GM18517 (cell line): ENCODE measurements around the gene CNMD.
"Not testable (repeated sequence)": the region's sequence is repeated elsewhere in the genome, so short reads cannot be mapped to it uniquely, and the experiment has no call there.

Experiments used
- ATAC-seq: cut with Tn5 transposase; IDR thresholded peaks from one replicate; pipeline ENCODE4 v1.9.1; 2021; ENCODE audit warnings: mild to moderate bottlenecking, moderate library complexity; ENCODE audit not compliant: unreplicated experiment

Gene CNMD

DNA sequence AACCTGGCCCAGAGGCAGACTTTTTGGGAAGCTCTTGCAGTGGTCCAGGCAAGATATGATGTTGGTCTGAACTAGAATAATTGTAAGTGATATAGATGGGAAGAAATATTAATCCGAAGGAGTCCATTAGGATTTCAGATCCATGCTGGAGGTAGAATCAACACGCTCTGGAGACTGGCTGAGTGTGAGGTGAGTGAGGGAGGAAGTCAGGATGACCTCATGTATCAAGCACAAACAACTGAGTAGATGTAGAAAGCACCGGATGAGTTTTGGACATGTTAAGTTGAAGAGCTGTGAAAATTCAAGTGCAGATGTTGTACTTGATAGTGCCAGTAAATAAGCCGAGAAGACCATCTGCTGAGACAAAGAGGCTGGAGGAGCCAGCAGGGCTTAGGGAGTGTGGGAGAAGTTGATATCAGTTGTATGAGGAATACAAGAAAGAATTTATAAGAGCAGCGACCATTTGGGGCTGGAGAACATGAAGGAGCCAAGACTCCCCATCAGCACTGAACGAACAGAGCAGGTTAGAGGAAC, 5.3 kb upstream of the CNMD start:
- ATAC-seq: no peak

DNA sequence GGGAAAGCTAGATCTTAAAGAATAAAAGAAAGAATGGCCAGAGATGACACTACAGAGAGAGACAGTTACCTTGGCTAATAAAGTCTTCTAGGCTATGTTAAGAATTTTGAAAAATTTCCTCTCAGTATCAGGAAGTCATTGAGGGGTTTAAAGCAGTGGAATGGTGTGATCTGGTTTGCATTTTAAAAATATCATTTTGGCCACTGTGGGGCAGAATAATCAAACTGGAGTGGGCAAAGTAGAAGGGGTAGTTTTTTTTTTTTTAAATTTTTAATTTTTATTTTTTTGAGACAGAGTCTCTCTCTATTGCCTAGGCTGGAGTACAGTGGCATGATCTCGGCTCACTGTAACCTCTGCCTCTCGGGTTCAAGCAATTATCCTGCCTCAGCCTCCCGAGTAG, 4.4 kb upstream of the CNMD start:
- no peak for ATAC-seq

DNA sequence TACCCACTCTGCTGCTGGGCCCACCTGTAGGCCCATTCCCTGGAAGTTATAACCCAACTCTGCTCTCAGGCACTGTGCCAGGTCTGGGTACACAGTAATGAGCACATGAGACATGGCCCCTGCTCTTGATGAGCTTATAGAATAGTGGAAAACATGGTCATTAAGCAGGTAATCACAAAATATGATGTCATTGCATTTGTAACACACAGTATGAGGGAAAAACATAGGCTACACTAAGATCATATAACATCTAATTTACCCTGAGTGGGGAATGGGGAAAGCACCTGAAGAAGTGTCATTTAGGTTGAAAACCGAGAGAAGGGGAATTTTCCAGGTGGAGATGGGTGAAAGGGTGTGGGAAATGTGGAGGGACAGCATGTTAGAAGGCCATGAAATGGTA, 3.9 kb upstream of the CNMD start:
- ATAC-seq: no peak

DNA sequence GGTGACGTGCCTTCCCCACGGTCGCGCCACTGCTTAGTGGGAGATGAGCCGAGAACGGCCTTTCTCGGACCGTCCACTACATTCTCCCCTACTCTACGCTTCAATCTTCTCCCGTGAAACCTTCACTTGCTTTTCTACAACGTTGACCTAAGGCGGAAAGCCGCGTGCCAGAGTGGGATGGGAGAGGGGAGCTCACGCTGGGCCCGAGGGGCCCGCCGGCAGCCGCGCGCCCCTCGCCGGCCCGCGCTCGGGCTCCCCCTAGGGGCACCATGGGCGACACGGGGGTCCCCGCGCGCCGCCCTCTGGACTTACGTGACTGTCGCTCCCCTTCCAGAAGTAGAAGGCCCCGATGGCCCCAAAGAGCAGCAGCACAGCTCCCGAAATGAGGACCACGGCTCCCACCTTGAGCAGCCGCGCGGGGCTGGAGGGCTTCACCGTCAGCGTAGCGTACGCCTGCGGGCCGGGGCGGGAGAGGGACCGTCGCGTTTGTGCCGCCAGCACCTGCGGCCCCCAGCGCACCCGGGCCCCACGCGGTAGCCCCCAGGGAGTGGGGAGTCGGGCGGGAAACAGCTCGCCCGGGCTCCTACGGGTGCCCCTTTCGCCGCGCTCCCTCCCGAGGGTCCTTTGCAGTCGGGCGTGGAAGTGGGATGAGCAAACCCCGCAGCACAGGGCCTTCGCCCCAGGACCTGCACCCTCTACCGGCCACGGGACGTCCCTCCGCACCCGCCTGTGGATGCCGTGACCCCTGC, 727 bp downstream of the CNMD start:
- no peak for ATAC-seq

DNA sequence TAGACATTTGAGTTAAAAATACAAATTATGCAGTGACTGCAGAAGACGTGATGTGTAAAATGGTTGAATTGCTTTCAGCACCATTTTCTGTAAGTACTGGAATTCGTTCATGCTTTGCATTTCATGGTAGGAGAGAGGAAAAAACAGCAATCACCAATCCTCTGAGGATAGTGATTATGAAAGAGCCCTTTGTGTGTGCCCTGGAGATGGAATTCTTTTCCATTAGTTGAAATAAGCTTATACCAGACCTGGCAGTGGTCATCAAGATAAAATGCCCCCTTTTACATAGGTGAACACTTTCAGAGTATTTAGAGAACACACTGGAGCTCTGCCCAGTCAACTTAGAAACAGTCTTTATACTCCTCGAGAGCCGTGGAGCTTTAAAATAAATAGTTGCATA, 1.7 kb downstream of the CNMD start:
- ATAC-seq: no peak

DNA sequence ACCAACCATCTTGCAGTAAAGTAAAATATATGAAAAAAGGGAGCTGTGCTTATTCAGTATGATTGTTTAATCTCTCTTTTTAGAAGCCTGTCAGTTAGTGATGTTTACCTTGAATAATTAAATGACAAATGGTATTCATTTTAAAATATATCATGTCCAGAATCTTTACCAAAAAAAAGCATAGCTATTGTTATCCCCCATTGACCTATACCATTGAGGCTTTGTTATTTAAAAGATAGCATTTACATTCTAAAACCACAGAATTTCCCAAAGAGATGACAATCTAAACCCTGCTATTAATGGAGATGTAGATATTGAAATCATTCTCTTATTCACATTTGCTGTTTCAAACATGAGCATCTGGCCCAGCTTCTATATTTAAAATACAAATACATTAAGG, 2.2 kb downstream of the CNMD start:
- ATAC-seq: no peak

DNA sequence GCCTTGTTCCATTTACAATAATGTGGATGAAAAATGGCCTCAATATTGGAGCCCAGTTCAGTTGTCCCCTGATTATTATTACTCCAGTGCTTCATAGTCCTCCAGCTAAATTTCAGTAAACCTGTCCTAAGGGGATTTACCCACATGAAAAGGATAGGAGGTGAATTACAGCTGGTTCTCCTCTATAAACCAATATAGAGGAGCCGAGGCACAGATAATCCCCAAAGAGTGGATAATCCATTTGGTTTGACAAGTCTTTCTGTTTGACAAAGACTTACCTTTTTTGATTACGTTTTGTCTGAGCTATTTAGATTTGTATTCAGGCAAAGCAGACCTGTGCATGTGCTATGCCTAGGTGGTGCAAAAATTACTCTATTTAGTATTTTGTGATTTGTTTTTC, 2.7 kb downstream of the CNMD start:
- no peak for ATAC-seq

DNA sequence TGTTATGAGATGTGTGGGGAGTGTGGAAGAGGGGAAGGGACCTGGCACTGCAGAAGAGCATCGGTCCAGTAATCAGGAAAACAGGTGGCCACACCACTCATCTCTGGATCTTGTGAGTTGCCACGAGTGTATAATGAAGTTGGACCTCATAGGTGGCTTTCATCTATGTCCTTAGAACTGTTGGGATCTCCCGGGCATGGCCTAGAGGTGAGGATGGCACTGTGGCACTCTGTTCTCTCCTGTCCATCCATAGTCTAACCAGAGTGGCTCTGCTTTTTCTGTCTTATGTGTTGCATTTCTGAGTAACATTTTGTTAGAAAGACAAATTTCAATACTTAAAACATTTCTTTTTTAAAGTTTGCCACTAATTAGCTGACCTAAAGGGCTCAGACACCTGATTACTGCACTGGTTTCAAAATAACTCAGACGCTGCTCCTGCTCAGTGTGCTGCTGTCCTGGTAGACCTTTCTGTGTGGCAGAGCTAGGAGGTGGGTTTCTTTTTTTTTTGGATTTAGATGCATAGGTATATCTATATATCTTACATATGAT, 5.5 kb downstream of the CNMD start:
- no peak for ATAC-seq

DNA sequence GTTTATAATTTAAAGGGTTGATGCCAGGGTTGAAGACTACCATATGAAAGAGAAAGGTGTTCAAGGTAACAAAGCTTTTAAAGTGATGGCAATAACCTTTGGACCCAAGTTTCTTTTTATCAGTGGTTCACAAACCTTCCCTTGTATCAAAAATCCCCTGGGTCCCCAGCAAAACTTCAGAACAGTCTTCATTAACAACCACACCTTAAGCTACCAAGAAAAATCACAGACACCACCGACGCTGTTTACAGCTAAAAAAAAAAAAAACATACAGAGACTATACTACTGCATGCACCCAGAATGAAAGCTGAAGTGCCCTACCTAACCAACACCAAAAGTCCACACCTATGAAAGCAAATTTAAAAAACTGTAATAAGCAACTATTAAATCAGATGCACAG, 13.4 kb downstream of the CNMD start:
- ATAC-seq: no peak

DNA sequence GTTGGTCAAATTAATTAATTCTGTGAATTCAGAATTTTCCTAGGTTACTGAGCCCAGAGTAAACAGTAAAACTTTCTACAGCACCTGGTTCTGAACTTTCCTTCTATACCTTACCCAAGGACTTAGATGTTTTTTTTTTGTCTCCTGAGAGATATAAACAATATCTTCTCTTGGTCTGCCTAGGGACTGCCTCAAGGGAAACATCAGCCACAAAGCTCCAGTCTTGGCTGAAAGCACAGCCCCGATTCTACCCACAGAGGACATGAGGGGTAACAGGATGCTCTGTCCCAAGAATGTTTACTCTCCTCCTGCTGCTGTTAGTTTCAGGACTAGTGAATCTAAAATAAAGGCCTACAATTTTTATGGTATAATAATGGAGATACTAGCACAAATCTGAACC, 14.3 kb downstream of the CNMD start:
- ATAC-seq: no peak

DNA sequence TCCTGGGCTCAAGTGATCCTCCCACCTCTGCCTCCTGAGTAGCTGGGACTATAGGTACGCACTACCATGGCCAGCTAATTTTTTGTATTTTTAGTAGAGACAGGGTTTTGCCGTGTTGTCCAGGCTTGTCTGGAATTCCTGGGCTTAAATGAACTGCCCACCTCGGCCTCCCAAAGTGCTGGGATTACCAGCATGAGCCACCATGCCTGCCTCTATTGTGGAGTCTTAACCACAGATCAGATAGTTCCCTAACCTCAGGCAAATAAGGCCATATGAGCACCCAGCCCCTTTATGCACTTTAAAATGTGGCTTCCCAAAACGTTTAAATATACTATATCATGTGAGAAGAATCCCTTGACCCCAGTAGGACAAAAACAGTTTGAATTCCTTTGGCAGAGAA, 16.4 kb downstream of the CNMD start:
- ATAC-seq: no peak

DNA sequence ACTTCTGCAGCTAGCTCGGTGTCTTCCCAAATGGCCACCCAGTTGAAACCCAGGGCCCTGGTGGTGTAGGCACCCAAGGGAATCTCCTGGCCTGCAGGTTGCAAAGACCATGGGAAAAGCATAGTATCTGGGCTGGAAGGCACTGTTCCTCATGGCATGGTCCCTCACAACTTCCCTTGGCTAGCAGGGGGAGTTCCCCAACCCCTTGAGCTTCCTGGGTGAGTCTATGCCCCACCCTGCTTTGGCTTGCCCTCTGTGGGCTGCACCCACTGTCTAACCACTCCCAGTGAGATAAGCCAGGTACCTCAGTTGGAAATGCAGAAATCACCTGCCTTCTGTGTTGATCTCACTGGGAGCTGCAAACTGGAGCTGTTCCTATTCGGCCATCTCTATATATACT, 18.3 kb downstream of the CNMD start:
- ATAC-seq: not testable (repeated sequence)

DNA sequence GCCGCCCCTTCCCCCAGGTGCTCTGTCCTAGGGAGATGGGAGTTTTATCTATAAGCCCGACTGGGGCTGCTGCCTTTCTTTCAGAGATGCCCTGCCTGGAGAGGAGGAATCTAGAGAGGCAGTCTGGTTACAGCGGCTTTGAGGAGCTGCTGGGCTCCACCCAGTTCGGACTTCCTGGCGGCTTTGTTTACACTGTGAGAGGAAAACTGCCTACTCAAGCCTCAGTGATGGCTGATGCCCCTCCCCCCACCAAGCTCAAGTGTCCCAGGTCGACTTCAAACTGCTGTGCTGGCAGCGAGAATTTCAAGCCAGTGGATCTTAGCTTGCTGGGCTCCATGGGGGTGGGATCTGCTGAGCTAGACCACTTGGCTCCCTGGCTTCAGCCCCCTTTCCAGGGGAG, 18.7 kb downstream of the CNMD start:
- not testable (repeated sequence) for ATAC-seq

DNA sequence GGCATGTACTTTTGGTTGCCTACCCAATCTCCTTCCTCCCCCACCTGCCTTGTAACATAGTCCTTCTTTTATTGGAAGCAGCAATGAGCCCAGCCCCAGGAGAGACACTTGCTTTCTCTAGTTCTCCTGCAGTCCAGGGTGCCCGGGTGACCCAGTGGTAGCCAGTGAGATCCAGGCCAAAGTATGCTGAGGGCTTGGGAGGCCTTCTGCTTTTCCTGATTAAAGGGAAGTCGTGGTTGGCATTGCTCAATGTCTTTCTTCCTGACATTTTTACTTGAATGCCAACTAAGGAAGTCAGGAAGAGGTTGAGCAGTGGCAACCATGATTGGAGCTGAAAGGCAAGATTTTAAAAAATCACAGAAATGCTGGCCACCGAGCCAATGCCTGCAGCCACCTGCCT, 25.7 kb downstream of the CNMD start:
- ATAC-seq: no peak

DNA sequence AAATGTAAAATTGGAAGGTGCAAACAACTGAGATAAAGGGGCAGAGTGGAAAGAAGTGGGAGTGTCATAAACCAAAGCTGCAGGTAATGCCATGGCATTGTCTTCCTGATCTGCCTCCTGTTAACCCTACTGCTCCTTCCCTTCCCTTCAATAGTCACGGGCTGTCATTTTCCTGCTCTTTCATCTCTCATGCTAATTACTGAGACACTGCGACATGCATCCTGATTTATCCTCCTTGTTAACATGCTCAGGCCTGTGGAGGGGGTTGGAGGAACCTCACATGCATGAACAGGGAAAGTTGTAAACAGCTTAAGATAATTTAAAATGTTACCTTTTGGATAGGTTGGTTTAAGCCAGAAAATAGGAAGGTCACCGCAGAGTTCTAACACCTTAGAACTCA, 27.2 kb downstream of the CNMD start:
- ATAC-seq: no peak

DNA sequence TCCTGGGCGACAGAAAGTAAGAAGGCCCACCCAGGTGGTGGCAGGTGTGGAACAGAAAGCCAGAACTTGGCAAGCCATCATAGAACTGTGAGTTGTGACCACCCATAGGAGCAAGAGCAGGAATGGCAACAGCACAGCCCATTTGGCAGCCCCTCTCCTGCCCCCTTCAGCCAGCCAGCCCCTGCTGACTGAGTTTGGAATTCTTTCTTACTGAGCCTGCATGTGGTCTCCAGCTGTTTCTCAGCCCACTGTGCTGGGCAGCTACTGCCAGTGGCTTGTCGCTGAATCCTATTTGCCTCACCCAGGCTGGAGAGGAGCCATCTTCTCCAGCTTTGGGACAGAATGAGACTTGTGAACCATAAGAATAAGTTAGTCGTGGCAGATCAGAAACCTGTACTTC, 28.3 kb downstream of the CNMD start:
- ATAC-seq: no peak

DNA sequence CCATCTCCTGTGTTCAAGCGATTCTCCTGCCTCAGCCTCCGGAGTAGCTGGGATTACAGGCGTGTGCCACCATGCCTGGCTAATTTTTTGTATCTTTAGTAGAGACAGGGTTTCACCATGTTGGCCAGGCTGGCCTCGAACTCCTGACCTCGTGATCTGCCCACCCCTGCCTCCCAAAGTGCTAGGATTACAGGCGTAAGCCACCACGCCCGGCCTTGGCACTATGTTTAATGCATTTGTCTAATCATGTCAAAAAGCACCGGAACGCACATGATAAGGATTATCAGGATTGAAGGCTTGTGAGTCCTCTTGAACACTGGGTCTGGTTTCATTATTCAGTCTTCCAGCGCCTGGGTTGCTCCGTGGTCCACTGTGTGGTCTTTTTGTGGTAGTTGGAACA, 31.4 kb downstream of the CNMD start:
- not testable (repeated sequence) for ATAC-seq

DNA sequence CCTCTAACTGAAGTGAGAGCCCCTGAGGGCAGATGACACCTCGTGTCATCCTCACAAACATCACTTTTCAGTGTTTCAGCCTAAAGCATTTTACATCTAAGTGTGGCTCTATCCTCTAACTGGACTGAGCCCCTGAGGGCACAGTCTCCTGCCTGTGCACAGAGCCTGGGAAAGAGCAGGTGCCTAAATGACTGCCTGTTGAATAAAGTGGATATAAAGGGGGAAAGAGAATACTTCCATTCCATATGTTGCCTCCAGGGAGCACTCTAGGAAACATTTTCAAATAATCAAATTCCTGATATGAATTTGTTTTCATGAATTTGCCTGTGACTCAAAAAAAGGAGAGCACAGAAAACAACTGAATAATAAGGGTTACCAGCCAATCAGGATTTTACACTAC, 32.2 kb downstream of the CNMD start:
- ATAC-seq: no peak

DNA sequence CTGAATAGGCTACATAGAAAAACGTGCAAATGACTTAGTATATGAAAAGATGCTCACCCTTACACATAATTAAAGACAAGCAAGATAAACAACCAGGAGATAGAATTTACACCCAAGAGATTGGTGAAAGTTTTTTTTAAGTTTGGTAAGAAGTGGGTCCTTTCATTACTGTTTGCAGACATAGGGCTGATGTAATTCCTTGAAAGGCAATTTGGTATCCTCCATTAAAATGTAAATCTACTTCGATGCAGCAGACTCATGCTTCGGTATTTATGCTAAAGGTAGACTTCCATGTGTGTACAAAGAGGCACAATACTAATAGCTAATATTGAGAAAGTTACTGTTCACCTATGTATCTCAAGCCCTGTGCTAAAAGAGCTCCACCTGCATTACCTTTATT, 33.5 kb downstream of the CNMD start:
- ATAC-seq: no peak

DNA sequence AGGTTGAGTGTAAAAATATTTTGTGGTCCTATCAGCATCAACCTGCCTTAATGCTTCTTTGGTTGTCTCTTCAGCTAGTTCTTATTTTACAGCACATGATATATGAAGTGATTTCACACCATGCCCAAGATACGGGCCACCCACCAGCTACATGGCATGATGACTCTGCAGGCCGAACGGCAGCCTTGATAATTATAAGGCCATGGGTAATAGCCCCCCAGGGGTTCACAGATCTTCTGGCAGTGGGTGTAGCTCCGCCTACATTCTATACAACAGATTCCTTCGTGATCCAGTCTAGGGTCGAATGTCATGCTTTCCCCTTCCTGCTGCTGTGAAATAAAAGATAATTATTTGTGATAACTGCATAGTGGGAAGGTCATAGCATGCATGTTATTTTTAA, 36.1 kb downstream of the CNMD start:
- ATAC-seq: no peak

DNA sequence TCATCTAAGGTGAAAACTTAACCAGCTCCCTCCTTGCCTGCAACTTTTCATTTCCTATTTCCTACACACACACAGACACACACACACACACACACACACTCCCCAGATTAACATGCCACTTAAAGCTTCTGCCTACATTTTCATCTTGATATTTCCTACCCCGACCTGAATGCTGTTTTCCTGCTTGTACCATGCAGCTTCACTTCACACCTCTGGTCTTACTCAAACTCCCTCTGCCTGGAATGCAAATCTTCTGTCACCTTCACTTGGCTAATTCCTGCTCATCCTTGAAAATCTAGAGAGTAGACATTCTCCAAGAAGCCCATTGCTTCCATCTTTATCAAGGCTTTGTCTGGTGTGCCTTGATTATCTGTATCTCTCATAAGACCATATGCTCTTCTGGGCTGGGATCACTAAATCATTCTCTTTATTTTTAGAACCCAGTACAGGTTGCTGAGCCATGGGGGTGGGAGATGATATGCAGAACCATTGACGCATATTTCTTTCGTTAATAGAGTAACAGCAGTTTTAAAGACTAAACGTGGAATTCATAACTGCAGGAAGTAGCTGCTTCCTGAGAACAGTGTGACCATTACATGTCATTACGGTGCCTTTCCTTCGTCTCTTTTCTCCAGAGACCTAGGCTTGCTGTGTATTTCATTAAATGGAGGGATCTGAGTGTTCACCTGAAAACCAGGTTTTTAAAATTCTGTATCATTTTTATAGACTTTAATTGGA, 37.7 kb downstream of the CNMD start:
- ATAC-seq: no peak

DNA sequence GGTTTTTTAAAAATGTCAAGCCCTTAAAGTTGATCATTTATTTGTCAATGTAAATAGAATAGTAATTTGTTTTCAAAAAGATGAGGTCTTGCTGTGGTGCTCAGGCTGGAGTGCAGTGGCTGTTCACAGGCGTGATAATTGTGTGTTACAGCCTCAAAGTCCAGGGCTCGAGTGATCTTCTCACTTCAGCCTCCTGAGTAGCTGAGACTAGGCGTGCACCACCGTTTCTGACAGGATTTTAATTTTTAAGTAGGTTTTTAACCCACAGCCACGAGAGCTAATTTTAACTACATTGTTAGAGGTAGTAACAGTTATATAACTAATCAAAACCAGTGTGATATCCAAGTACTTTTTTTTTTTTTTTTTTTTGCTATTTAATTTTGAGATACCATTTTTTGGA, 43.1 kb downstream of the CNMD start:
- ATAC-seq: no peak
